Measurements from ENCODE around the gene NLRP7.

DNA sequence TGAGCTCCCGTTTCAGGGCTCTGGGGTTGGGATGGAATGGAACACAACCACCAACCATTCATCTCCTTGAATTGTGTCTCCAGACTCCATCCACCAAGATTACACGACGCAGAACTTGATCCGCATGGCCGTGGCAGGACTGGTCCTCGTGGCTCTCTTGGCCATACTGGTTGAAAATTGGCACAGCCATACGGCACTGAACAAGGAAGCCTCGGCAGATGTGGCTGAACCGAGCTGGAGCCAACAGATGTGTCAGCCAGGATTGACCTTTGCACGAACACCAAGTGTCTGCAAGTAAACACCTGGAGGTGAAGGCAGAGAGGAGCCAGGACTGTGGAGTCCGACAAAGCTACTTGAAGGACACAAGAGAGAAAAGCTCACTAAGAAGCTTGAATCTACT, 57.8 kb downstream of the NLRP7 start:
- no peak for TF ChIP-seq CTCF (IDR thresholded peaks at IDR 0.05; ENCODE audit: low read length)
- TF ChIP-seq EZH2 (IDR thresholded peaks at IDR 0.05; ENCODE audit: borderline replicate concordance, low read length), result no peak

Measured in OCI-LY1 (cell line).